GM21526 (cell line): ENCODE data around the gene GPR152.

Source experiments
- ATAC-seq: cut with Tn5 transposase; IDR thresholded peaks from one replicate; pipeline ENCODE4 v1.9.1; 2021; ENCODE audit warnings: moderate library complexity; ENCODE audit not compliant: unreplicated experiment, low FRiP score

The GPR152 gene

DNA sequence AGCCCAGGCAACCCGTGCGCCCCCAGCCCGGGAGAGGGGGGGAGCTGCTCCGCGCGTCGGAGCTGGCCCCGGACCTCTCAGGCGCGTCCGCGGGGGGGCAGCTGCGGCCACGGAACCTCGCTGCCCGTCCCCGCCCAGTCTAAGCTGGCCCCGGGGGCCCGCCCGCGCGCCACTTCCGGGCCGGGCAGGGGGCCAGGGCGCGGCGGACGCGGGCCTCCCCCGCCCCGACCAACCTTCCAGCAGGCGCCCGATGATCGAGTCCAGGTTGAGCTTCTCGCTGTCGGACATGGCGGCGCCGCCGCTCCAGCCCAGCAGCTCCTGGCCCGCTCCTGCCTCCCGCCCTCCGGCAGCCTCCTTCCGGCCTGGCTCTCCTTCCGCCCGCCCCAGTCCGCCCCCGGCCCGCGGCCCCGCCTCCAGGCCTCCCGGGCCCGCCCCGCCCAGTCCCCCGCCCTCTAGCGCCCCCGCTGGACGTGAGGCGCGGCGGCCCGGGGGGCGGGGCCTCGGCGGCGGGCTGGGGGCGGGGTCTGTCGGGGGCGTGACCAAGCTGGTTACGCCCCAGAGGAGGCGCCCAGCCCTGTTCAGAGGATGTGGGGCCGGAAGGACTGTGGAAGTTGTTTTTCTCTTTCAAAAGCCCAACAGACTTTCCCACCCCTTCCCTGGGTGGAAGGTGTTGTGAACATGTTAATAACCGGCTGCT, 50.9 kb downstream of the GPR152 start, which contains the start of gene PPP1CA:
Gene PPP1CA, minus strand, starts transcription at position 364 of the 697 bp plus-strand sequence. Its CDS starts 76 bp downstream, at position 288.
- peak; percentile 35 for ATAC-seq
